DMS53 (cell line): ENCODE measurements around the gene CTU1.

ENCODE experiments used
- DNase-seq: peaks from one replicate; lab custom pipeline; 2025; lab: John Stamatoyannopoulos, UW

CTU1 gene

GRCh38 chr19:51103926-51104341, 4.3 kb downstream of the CTU1 start:
- DNase-seq, result no peak

GRCh38 chr19:51102991-51103390, 5.2 kb downstream of the CTU1 start:
- no peak for DNase-seq

- DNase-seq, result no peak
These were observed 6.9 kb downstream of the CTU1 start for GRCh38 chr19:51101171-51101865.

GRCh38 chr19:51100601-51101000, 7.6 kb downstream of the CTU1 start:
- no peak for DNase-seq

- DNase-seq, result no peak
These were observed 9.2 kb downstream of the CTU1 start for GRCh38 chr19:51099047-51099382.

- DNase-seq, result no peak
These were observed 9.7 kb downstream of the CTU1 start for GRCh38 chr19:51098365-51099046.

GRCh38 chr19:51097796-51098195, 10.4 kb downstream of the CTU1 start:
- DNase-seq, result peak; percentile 51

- DNase-seq, result peak; percentile 83
These were observed 11.0 kb downstream of the CTU1 start for GRCh38 chr19:51097166-51097738.

GRCh38 chr19:51096473-51097165, 11.6 kb downstream of the CTU1 start:
- DNase-seq, result peak; percentile 51

- DNase-seq, result peak; percentile 70
These were observed 13.4 kb downstream of the CTU1 start for GRCh38 chr19:51094696-51095279.

GRCh38 chr19:51093510-51094345, 14.5 kb downstream of the CTU1 start:
- peak; percentile 53 for DNase-seq

GRCh38 chr19:51093101-51093500, 15.1 kb downstream of the CTU1 start:
- peak; percentile 74 for DNase-seq

- peak; percentile 70 for DNase-seq
These were observed 16.0 kb downstream of the CTU1 start for GRCh38 chr19:51091895-51092873.

GRCh38 chr19:51091126-51091525, 17.1 kb downstream of the CTU1 start:
- no peak for DNase-seq

- DNase-seq, result no peak
These were observed 17.7 kb downstream of the CTU1 start for GRCh38 chr19:51090471-51090870.

GRCh38 chr19:51089786-51090185, 18.4 kb downstream of the CTU1 start:
- no peak for DNase-seq

GRCh38 chr19:51086153-51086850, 21.9 kb downstream of the CTU1 start:
- DNase-seq, result peak; percentile 97

- DNase-seq, result peak; percentile 44
These were observed 23.7 kb downstream of the CTU1 start for GRCh38 chr19:51084505-51084904.

GRCh38 chr19:51083783-51084182, 24.4 kb downstream of the CTU1 start:
- no peak for DNase-seq

GRCh38 chr19:51083181-51083580, 25.0 kb downstream of the CTU1 start:
- DNase-seq, result peak; percentile 20
